NCI-H1694 treated with DMSO at 0.1 percent for 48 hours (cell line): ENCODE data around the gene MRPS27.
A peak's percentile ranks its signal among the peaks of the same experiment; 100 is the strongest.

Source experiments
- DNase-seq: peaks from one replicate; lab custom pipeline; 2025; lab: John Stamatoyannopoulos, UW

The MRPS27 gene

DNA sequence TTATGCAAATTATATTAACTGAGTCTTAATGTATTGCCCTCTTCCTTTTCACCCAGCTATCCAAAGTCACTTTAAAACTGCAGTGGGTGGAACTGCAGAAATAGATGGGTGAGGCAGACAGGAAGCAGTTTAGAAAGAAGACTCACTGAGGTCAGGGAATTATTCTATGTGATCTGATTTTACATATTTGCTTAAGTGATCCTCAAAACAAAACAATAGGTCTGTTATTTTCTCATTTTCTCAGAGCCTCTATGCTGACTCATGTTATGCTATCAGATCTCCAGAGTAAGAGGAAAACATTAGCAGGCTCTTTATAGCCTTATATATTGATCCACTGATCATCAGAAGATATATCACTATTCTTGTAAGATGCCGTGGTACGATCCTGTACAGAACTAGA, 63.5 kb downstream of the MRPS27 start:
- no peak for DNase-seq

DNA sequence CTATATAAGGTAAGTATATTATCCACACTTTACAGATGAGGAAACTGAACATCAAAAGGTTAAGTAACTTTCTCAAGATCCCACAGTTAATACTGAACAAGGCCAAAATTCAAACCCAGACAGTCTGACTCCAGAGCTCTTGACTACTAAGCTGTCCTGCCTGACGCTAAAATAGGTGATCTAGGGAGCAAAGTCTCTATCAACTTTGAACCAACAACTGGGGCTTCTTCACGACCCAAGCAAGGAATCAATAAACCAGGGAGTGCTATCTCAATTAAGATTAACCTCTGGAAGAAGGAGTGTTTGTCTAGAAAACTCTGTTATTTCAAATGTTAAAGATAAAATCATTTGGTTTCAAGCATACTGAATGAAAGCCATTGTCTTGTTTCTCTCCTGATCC, 64.4 kb downstream of the MRPS27 start:
- no peak for DNase-seq

DNA sequence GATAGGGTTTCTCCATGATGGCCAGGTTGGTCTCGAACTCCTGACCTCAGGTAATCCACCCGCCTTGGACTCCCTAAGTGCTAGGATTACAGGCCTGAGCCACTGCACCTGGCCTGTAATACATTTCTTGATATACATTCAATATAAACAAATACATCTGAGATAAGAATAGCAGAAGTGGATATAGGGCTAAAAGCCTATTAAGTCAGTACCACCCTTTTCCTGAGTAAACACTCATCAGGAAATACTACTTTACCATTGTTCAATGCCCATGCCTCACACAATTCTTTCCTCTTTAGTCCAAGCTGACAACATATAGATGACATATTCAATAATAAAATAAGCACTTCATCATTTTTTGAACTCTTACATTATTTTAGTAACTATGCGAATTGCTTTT, 64.8 kb downstream of the MRPS27 start:
- DNase-seq, result no peak

DNA sequence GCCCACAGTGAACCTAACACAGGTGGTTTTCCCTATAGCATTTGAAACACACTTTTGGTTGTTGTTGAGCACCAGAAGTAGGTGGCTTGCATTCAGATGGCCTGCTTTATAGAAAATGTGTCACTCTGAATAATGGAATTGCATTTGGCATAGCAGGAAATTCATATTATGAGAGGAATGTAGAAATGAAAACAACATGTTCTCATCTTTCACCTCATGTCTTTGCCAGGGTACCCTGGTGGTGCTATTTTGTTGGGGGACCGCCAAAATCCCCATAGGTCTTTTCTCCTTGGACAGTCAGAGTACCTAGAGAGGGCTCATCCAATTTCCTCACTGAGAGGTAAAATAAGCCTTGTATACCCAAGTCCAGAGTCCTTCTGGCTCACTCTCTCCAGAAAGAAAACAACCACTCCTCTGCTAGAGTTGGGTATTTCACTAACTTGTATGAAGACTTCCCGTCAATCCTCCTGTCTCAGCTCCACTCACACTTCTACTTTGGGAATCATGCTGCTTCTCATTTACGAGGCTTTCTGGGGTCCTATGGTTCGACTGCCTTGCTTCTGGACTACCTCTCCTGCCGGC, 67.4 kb downstream of the MRPS27 start:
- DNase-seq, result no peak

DNA sequence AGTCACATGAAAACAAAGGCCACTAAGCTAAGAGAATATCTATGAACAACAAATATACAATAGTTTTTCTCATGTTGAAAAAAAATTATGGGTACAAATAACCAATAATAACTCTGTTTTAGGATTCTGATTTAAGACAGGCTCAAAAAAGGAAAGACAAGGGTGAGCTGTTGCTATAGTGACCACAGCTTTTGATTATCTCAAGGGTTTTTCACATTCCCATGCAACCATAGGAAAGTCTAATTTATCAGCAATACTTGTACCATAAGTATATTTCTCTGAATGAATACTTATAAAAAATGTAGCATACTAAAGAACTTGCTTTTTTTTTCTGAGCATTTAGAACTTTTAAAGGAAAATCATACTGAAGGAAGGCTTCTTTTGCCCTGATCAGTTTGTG, 68.0 kb downstream of the MRPS27 start:
- DNase-seq, result no peak

DNA sequence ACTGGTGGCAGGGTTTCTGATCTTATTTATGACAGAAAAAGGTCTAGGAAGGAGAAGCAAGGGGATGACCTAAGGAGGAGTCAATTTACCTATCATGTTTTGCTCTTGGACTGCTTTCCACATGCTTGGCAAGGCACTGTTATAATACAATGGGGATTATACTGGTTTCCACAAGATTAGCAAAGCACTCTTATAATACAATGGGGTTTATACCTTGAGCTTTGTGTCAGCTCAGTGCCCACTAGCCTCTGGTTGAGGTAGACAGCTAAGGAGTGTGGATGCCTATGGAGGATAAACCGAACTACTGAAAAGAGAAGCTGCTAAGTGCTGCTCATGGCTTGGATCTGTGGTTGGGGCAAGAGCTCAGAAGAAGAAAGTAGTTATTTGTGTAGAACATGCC, 68.7 kb downstream of the MRPS27 start:
- DNase-seq, result no peak

DNA sequence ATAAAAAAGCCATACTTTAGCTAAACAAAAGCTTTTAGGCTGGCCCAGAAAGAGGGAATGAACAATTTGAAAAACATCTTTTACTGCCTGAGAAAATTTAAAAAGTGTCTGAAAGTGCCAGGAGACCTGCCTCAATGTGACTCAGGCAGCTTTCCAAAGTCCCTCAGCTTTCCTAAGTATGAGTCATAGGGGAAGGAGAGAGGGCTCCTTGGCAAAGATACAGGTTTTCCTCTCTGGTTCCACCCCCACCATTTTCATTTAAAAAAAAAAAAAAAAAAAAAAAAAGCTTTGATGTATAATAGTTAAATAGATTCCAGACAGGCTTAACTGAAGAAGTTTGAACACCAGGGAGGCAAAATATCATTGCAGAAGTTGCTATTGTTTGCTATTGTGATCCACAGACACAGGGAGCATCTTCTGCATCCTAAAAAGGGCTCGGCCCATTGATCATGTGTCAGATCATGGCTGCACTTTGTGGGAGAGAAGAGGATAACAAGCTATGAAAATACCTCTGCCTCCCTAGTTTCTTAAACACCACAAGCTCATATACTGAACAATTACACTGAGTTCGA, 71.5 kb downstream of the MRPS27 start:
- no peak for DNase-seq

DNA sequence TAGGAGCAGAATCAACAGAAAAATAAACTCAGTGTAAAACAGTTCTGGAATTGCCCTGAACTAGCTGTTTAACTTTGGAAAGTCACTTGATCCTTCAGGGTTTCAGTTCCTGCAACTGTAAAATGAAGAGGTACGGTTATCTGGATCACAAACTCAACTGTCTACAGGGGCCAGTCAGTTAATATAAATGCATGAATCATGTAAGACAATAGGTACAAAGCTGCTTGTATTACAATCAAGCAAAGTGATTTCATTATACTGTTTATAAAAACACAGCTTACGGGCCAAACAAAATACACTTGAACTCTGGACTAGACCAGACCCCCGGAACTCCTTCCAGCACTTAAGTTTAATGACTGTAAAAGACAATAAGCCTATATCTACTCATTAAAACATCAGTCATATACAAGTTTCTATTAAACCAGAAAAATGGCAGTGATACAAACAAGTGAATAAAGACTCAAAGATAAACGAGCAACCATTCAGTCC, 73.0 kb downstream of the MRPS27 start:
- DNase-seq, result no peak

DNA sequence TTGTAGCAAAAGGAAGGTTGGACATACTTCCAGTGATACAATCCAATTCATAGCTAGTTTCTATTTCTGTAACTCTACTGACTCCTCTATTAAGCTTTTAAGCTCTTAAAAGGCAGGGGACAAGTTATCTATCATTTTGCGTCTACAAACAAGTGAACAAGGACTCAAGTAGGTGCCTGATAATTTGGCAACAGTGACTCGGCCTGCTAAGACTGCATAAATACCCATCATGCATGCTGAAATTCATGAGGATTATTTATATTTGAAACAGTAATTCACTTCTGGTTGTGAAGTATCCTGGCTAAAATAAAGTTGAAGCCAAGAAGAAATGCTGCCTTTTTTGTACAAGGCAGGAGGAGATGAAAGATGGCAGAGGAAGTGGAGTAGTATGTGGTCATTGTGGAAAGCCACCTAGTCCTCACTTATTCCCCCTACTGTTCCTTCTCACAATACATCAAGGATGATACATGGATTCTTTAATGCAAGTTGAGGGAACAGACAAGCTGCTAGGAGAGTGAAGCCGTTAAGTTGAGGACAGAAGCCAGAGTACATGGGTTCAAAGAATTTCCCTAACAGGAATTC, 74.0 kb downstream of the MRPS27 start:
- no peak for DNase-seq

DNA sequence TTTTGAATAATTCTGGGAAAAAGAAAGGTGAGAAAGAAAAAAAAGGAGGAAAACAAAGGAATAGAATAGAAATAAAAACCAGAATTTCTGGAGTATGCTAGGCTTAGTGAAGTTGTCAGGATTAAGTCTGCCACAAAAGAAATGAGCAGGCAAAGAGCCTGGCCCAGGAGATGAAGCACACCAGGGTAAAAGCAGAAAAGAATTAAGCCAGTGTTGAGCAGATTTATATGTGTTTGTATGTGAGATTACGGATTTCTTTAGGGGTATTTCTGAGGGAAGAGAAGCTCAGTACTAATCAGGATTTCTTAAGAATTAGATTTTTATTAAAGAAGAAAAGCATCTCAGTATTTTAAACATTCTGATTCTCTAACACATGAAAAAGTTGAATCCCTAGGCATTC, 74.5 kb downstream of the MRPS27 start:
- no peak for DNase-seq

DNA sequence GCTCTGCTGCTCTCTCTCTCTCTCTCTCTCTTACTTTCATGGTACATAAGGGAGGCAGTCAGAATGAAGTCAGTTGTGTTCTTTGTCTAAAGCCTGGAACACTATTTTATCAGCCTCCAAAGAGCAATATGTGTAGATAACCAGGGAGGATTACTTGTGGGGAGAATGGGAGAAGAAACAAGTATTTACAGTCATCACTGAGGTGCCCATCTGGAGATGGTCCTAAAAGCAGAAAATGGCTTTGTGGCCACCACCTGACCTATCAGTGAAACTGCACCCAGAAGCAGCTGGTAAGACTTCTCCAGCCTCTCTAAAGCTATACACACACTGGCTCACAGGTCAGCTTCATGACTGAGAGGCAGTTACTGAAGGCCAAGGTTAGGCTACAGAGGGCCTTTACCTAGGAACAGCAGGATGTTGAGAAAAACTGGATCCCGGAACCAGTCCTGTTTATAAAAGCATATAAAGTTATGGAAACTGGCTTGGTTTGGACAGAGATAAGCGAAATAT, 75.1 kb downstream of the MRPS27 start:
- no peak for DNase-seq

DNA sequence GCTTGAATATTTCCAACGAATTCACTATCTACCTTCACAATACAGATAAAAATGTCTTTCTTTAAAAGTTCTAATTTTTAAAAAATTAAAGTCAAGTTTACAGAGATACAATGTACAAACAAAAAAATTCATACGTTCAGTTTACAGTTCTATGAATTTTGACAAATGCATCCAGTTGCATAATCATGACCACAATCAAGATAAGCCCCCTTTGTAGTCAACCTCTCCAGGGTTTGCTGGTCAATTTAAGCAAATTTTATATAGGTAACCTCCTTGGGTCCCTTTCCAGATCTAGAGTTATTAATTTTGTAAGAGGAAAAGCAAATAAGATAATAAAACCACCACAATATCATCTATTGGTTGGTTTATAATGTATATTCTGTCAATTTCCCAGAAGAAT, 76.3 kb downstream of the MRPS27 start:
- no peak for DNase-seq

DNA sequence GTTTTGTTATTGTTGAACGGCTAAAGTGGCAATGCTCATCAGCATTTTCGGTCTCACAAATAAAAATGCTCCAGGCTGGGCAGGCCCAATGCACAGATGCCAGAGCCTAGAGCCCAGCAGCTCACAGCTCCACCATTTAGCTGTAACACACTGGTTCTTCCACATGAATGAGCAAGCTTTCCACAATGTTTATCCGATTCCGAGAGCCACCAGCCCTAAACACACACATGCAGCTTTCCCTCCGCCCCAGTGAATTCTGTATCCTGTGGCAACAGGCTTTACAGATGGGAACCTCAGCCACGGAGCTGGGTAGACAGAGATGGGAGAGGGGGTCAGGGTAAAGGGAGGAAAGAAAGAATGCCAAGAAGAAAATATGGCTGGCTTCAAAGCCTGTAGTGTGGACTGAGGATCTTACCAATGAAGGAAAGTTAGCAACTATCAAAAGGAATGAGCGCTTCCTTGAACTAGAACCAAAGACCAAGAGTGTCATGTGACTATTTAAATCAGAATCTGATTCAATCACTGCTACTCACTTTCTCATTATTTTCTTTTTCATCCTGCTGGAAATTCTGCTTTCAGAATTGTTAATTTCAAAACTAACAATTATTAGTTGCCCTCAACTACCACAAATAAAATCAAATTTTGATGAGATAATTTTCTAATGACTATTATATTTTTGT, 77.1 kb downstream of the MRPS27 start:
- DNase-seq, result peak; percentile 92

DNA sequence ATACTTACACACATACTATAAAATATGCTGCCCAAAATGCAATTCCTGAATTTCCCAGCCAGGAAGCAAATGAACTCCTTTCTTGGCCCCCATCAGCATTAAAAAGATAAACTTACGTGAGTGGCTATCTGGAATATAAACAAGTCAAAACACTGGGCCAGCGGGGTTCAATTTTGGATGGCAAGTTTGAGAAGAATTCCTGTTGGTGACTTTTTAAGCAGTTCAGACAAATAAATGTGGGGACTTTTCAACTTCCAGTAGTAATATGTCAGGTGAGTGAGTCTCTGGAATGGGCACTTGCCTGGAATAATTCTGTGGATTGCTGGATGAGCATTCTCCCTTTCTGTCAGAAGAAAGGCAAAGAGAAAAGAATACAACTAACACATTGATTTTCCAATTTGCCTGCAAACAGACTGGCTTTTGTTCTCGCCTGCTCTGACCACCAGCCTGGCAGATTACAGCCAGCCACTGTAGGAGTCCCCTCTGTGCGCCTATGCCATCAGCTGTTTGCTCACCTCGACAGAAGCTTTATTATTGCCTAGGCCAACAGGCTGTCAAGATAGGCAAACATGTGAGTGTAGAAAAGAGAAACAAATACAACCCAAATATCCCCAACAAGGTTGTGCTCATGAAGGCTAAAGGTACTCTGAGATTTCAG, 78.6 kb downstream of the MRPS27 start:
- no peak for DNase-seq

DNA sequence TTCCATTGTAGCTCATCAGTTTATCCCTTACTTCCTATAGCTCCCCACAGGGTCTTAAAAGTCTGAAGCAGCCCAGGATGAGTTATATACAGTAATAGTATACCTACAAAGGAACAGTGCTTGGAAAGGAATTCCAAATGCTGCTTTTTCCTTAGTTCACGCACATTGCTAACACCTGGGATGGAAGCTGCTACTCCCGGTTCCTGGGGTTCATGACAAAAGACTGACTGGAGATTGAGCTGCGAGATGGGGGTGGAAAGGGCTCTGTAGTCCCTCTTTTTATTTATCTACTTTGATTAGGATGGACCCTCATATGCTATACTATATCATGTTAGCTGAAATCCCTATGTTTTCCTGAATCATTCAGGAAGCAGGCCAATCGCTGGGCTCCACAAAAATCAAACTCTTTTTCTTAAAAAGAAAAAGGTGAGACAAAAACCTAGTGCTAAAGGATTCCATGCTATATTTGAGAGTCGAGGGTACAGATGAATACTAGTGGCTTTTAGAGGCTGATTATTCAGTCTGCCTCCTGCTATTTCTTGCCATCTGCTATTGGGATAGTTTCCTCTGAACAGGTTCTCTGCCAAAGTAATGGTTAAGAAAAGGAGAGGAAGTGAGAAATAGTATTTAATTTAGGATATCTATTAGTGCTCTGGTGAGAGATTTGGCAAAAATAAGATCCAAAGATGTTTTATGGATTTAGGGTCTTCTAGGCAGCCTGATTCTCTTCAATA, 81.2 kb downstream of the MRPS27 start:
- DNase-seq, result no peak

DNA sequence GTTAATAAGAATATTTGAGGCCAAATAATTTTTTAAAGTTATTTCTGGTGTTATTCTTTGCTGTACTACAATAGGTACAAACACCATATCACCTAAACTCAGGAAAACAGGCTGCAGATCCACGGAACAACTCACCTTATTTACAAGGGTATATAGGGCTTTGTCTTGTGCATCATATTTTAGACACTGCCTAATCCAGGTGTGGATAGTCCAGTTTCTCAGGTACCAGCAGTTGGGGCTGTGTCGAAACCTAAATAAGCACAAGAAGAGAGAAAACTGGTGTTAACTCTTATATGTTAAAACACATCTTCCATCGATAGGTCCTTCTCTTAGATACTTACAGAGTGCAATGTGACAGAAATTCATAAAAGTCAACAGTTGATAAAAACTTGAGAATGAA, 82.2 kb downstream of the MRPS27 start:
- DNase-seq, result no peak

DNA sequence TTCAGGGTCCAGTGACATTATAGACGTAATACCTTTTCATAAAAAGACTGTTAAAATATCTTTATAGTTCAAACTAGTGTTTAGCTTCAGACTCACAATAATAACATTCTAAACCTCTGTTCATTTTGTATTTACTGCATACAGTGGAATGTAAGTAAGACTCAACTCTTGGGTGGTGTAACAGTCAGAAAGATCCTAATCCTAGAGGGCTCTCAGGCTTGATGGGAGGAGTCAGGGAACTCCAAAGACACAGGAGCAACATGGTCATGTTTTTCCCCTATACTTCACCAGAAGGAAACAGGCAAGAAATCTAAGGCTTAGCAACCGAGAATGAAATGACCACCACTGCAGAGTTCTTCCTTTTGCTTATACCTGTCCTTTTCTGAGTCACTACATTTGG, 82.6 kb downstream of the MRPS27 start:
- no peak for DNase-seq

DNA sequence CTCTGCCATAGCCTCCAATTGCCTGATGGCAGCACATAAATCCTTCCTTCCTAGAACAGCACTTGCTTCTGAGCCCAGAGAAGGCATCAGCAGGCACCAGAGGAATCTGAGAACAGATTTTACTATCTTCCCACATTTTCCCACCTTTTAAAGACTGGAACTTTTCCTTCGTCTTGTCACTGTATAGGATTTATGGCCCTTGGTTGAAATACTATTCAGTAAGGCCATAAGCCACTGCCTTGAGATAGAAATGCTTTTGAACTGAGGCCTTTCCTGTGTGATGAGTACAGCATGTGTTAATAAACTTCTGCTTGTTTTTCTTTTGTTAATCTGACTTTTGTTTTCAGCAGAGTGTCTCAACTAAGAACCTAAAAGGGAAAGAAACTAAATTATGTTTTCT, 84.3 kb downstream of the MRPS27 start:
- DNase-seq, result no peak

DNA sequence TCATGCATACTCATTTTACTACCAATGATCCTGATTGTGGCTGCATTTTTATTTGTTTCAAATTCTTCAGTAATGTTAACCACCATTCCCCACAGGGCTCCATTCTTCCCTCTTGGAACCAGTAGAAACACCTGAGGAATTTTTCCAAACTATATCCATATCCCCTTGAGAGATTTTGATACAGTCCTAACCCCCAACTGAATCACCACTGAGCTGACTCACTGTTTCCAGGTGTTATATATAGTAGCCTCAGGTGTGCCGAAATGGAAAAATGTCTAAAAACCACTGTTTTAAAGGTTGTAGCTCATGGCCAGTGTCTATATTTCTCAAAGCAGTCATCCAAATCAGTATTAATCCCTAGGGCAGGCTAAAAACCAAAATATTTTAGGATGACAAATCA, 85.2 kb downstream of the MRPS27 start:
- DNase-seq, result no peak

DNA sequence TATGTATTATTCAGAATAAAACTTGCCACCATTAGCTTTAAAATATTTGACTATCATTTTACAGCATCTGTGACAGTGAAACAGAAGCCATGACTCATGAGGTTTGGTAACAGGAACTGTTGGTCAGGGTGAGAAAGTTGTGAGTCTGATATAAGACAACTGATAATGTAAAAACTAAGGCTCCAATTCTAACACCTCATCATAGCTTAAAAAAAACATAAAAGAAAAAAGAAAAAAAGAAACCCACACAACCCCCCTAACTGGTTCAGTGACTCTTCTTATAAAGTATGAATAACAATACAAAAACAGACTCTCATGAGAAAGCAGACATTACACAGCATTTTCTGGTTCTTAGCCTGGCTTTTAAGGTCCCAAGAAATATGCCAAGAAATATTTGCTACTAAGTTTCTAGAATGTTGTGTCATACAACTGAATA, 85.8 kb downstream of the MRPS27 start:
- no peak for DNase-seq

DNA sequence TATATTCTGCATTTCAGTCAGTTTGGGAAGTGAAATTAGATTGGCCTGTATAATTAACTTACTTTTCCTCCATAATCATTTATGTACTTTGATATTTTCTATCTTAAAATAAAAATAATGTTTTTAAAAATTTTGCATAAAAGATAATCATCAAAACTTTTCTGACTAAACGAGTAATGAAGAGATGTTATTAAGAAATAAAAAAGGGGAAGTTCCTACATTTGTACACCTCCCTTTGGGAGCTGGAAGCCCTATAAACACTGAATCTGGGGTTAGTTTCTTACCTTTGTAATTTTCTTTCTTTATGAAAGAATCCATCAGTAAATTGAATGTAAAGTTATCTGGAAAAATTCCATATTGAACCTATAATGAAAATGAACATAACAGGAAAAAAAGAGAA, 86.2 kb downstream of the MRPS27 start:
- no peak for DNase-seq

DNA sequence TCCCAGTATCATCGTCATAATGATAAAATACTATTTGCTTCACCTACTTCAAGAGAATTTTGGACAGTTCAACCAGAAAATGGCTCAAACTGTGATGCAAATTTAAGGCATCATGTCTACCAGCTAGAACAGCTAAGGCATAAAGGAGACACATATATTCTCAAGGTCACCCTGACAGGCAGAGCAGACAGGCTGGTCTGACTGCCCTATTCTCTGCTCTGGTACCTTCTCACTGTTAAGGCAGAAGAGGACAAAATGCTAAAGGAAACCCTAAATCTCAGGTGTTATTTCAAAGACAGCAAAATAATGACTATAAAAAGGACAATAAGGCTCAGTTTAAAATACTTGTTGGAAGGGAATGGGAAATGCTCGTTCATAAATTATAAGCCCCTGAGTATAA, 87.2 kb downstream of the MRPS27 start:
- no peak for DNase-seq
